T1000 (cell line): Measurements from ENCODE around the gene HDGFL2.

Experiments
- DNase-seq: peaks from one replicate; lab custom pipeline; 2025; ENCODE audit warnings: mixed read lengths; lab: John Stamatoyannopoulos, UW

The HDGFL2 gene

DNA sequence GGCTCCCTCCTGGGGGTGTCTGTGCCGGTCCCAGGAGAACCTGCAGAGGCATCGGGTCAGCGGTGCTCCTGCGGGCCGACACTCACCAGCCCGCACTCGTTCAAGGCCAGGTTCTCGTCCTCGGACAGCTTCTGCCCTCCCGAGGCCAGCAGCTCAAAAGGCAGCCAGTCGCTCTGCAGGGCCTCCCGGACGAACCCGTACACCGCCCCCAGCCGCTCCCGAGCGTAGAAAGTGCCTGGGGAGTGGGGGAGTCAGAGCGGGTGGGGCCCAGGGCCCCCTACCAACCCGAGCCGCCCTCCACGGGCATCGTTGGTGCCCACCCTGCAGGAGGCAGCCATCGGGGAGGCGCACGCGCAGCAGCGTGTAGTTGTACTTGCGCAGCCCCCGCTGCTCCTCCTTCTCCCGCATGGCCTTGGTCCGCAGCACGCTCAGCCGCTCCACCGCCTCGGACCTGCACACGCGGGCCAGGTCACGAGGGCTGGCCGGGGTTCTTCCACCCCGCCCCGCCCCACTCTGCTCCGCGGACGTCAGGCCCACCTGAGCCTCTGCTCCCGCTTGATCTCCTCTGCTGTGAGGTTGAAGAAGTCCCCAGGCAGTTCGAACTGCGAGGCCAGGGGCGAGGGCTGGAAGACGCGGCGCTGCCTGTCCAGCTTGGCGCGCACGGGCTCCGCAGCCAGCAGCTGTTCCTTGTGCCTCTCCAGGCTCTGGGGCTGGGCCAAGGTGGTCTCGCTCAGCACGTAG is 26.0 kb upstream of the HDGFL2 start:
- DNase-seq, result no peak

DNA sequence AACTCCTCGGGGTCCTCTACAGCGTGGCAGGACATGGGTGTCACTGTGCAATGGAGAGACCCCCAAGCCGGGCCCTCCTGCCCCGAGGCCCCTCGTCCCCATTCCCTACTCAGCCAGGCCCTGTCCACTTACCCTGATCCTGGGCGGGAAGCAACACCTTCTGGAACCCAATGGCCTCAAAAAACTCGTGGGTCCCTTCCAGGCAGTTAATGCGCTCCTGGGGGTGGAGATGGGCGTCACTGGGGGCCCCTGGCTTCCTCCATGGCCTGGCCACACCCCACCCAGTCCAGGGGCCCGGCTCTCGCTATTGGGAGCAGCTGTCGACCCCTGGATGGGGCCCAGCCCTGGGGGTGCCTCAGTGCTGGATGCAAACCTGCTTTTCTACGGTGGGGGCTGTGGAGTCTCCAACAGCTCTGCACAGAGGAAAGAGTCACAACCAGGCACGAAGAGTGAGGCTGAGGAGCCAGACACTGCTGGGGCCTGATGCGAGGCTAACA is 25.3 kb upstream of the HDGFL2 start:
- no peak for DNase-seq

GRCh38 chr19:4447327-4448146 is 24.6 kb upstream of the HDGFL2 start:
- DNase-seq, result no peak

DNA sequence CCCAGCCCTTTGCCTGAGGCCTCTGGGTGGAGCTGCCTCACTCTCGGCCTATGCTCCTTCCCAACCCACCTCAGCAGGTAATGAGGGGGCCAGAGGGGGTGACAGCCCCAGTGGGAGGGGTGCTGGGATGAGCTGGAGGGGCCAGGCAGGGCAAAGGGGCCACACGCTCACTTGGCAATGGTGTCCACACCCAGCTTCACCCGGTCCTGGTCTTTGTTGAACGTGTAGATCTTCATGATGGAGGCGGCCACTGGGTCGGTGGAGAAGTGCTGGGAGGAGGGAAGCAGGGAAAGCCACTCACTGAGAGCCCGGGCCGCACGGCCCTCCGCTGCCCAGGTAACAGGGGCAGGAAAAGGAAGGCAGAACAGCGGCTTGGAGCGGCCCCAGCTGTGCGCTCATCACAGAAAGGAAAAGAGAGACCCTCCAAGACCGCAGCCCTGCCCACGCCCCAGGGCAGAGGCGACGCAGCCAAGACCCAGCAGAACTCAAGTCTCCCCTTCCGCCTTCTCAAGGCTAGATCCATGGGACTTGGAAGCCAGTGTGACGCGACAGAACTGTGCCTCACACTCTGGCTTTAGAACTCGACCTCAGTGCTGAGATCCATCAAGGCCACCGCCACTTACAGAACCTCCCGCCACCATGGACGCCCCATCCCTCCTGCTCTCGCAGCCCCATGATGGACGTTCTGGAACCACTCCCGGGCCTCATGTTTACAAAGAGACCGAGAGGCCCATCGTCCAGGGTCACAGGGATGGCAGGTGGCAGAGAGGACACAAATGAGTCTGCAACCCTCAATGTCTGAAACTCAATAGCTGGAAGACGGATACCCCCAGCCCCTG is 23.7 kb upstream of the HDGFL2 start:
- DNase-seq, result no peak

GRCh38 chr19:4449022-4449638 is 23.0 kb upstream of the HDGFL2 start:
- DNase-seq, result no peak

DNA sequence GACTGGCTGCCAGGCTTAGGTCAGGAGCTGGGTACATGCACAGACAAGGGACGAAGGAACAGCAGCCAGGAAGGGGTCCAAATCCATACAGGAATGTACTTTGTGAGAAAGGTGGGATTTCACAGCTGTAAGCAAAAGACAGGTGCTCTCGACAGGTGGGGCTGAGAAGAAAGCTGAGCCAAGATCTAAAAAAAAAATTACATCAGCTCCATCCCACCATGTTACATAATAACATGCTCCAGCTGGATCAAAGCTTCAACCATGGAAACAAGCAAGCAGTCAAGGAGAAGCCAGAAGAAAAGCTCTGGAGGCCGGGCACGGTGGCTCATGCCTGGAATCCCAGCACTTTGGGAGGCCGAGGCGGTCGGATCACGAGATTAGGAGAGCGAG is 22.5 kb upstream of the HDGFL2 start:
- no peak for DNase-seq

DNA sequence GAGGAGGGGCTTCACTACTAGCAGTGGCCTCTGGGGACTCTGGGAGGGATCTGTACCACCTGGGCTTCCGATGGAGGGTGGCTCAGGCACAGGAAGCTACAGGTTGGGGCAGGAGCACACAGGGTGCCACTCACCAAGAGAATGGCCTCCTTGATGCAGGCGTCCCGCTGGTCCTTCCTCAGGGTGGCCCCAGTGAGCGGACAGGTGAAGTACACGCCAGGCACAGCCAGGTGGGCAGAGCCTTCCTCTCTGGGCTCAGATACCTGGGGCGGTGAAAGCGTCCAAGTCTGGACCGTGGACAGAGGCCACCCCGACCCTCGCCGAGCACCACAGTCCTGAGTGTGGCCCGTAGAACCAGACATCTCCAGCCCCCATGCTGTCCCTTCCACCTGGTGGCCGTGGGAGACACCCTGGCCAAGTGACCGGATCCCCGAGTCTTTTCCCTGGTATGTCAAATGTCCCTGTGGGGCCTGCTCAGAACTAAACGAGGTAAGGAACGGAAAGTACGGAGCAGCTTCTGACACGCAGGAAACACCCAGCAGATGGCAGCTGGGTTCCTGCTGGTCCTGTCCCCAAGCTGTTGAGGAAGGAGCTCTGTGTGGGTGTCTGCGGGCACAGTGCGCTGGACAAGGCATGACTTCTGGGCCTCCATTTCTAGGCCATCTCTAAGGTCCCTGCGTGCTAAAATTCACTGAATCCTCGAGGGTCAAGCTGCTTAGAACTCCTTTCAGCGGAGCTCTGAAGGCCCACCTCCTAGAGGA is 19.7 kb upstream of the HDGFL2 start:
- no peak for DNase-seq

DNA sequence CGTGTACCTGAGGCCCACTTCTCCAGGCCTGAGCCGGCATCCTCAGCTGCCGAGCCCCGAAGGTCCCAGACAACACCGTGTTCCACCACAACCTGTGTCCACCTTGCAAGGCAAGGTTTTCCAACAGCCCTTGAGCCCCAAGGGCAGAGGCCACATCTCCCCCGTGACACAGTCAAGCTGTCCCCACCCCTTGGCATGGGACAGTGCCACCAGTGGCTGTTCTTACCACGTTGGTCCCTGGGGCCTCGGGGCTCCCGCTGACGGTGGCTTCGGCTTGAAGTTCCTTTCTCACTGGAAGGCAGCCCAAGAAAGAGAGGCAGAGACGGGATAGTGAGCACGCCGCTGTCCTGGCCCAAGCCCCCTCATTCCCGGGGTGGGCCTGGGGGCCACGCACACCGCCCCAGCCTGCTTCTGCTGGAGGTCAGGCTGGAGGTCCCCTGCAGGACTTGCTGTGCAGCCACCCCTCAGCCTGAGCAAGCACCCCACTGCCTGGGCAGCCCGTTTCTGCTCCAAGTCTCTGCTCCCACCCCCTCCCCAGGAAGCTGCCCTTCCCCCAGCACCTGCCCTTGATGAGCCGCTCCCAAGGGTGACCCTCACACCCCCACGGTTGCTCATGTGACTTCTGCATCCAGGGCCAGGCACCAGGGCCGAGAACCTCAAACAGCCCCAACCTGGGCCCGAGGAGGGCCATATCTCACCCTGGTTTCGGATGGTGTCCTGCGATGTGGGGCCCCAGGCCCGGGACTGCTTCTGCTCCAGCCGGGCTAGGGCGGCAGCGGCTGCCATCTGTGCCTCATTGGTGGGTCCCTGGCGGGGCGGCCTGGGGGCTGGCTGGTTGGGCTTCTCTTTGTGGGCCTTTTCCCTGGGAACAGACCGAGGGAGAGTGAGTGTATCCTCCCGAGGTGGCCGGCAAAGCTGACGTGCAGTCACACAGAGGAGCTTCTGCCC is 18.6 kb upstream of the HDGFL2 start:
- no peak for DNase-seq

- no peak for DNase-seq
These were observed 17.1 kb upstream of the HDGFL2 start for GRCh38 chr19:4454747-4455718.

DNA sequence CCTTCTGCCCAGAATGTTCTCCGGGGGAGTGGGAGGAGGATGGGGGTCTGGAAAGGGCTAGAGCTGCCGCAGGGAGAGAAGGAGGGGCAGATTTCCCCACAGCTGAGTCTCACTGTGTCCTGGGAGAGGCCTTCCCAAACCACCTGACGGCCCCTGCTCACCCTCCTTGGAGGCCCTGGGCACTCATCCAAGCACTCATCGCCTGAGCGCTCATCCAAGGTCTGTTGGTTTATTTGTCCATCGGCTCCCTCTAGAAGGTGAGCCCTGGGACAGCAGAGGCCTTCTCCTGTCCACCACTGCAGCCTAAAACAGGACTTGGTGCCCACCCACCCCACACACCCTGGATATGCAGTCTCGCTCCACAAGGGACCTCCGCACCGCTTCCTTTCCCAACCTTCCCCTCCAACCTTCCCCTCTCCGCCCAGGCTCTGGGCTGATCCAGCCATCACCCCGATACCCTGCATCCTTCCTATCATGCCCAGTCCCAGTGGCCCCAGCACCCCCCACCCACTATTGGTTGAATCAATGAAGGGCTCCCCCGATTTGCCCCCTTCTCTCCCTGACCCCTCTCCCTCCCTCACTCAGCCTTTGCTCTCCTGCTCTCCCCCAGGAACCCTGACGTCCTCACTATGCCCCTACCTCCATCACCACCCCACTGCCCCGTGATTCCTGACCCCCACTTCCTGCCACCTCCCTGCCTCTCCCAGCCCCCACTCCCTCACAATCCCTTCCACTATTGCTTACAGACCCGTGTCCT is 16.2 kb upstream of the HDGFL2 start:
- DNase-seq, result peak; percentile 24

- no peak for DNase-seq
These were observed 15.6 kb upstream of the HDGFL2 start for GRCh38 chr19:4456476-4456842.

DNA sequence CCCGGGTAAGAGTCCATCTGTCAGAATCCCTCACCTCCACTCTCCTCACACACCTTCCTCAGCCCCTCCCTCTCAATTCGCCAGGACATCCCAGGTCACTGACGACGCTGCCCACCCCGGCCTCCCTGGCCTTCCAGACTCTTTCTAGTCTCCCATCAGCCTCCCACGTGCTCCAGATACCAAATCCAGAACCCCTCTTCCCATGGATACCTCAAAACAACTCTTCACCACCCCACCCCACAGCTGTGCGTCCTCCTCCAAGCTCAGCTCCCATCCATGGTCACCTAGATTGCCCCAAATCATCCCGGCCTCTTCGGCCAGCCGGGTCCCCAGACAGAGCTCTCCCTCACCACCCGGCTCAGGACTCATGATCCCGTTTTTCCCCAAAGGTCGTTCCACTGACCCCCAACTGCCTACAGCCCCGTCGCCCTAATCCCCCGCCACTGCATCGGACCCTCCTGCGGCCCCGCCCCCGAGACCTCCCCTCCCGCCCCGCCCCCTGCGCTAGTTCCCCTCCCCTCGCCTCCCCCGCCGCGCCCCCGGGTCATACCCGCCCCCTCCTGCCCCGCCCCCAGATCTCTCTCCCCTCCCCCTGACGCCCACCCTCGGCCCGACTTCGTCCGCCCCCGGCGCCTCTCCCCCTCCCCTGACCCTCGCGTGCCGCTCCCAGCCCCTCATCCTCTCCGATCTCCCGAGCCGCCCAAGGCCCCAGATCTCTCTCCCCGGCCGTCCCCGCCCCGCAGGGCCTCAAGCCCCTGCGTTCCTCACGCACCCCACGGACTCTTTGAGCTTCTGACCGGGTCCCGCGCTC is 15.0 kb upstream of the HDGFL2 start:
- DNase-seq, result no peak

GRCh38 chr19:4457654-4458395 is 14.3 kb upstream of the HDGFL2 start, which contains the start of gene UBXN6:
UBXN6 (minus strand) TSS chr19:4457794; CDS start chr19:4457697, 97 bp downstream.
- peak; percentile 95 for DNase-seq

- no peak for DNase-seq
These were observed 7.1 kb upstream of the HDGFL2 start for GRCh38 chr19:4464815-4465581.

- no peak for DNase-seq
These were observed 4.3 kb upstream of the HDGFL2 start for GRCh38 chr19:4467835-4468234.
